HCT116 (cell line): ENCODE data around the gene GHDC.

Source experiments
- POLR2A ChIP-seq: IDR thresholded peaks from 2 replicates; pipeline ENCODE4 v1.7.0; 2011; ENCODE audit warnings: borderline replicate concordance; ENCODE audit not compliant: insufficient read depth, insufficient read length; ENCODE audit errors: extremely low read depth
- TF ChIP-seq, protein P1 (sequence below): IDR thresholded peaks from 2 replicates; pipeline ENCODE4 v1.6.1; 2012

DNA sequence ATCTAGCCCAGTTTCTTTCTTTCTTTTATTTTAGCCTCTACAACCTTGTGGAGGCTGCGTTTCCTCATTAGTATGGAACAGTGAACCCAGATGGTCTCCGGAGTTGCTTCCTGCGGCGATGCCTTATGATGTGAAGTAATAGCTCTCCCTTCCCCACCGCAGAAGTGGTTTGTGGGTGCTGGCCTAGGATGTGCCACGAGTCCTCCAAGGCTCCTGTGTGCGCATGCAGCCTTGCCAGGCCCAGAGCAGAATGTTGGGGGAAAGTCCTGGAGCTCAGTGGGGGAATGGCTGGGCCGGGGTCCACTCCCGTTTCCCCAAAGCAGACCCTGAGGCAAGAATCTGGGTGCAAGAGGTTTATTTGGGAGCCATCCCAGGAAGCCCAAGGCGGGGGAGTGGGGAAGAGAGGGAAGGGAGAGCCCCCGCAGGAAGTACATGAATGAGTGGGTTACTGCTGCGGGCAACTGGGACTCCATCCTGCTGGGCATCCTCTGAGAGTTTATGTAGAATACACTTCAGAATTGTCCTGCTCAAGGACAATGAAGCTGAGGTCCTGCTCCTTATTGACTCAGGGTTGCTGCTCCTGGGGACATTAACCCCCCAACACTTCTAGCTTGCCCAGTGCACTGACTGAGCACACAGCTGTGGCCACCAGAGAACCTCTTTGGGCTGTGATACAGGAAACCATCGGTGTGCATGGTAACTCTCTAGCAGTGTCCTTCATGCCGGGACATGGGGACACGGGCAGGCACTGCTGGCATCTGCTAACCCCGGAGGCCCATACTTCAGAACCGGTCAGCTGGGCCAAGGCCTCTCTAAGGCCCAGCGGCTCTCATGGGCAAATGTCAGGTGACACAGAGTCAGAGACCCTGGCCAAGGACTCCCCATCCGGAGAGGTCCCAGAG lies 5.3 kb downstream of the GHDC start:
- no peak for TF ChIP-seq POLR2A
- TF ChIP-seq, protein P1, sequence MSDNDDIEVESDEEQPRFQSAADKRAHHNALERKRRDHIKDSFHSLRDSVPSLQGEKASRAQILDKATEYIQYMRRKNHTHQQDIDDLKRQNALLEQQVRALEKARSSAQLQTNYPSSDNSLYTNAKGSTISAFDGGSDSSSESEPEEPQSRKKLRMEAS = no peak
